SK-N-SH (cell line): ENCODE results near the gene TNFRSF19. TPM values are rescaled to one million over a fixed set of nuclear protein-coding genes. Genes with fewer than 3 reads are reported as not detected.

ENCODE experiments used
- CTCF ChIA-PET: fragments of 300-600, 350-600 bp; formaldehyde crosslinking; extraction: SDS; loops from one replicate; lab custom pipeline; 2021; lab: Yijun Ruan, JAX
- POLR2A ChIA-PET: fragments of 350-600 bp; sonication (Branson Sonifier 250); formaldehyde crosslinking; extraction: SDS; loops from one replicate; lab custom pipeline; 2020; ENCODE audit warnings: antibody characterized with exemption, inconsistent platforms; lab: Yijun Ruan, JAX
- DNase-seq: peaks from one replicate; pipeline ENCODE4 v3.0.0; 2012
- H2AFZ ChIP-seq: fragments of 200-600 bp; sonication (generic); 2 replicates; pipeline ENCODE4 v1.8.1; 2016; ENCODE audit warnings: antibody characterized with exemption, mild to moderate bottlenecking, low read depth
- H3F3A ChIP-seq: fragments of 200-600 bp; sonication (generic); replicated peaks from 2 replicates; pipeline ENCODE3; 2016; ENCODE audit warnings: antibody characterized with exemption, mild to moderate bottlenecking; ENCODE audit not compliant: insufficient read depth
- H3K27ac ChIP-seq, 2 experiments: fragments of 200-500 bp in 1 of 2; fragments of 200-600 bp in 1 of 2; sonication (Bioruptor generic) in 1 of 2; sonication (generic), shearing (Covaris generic) in 1 of 2; 2 replicates each; pipeline versions ENCODE4 v1.5.1 to v1.6.1; 2014 to 2016; ENCODE audit warnings: low read depth in 2 of 2, inconsistent platforms in 1 of 2, low read length in 1 of 2, mild to moderate bottlenecking in 1 of 2, mixed read lengths in 1 of 2
- H3K27me3 ChIP-seq: fragments of 200-600 bp; sonication (generic), shearing (Covaris generic); 2 replicates; pipeline ENCODE4 v1.6.1; 2016; ENCODE audit warnings: mixed run types; ENCODE audit not compliant: insufficient read depth
- H3K36me3 ChIP-seq, 2 experiments: fragments of 200-500 bp in 1 of 2; fragments of 200-600 bp in 1 of 2; sonication (Bioruptor generic) in 1 of 2; sonication (generic) in 1 of 2; replicated peaks in 1 of 2; 2 replicates each; pipeline versions ENCODE3 to v1.5.1; 2014 to 2016; ENCODE audit warnings: low read length in 1 of 2, mild to moderate bottlenecking in 1 of 2; ENCODE audit not compliant: insufficient read depth in 2 of 2, control insufficient read depth in 1 of 2
- H3K4me1 ChIP-seq, 2 experiments: fragments of 200-500 bp in 1 of 2; fragments of 200-600 bp in 1 of 2; sonication (Bioruptor generic) in 1 of 2; sonication (generic), shearing (Covaris generic) in 1 of 2; 2 replicates each; pipeline versions ENCODE4 v1.5.1 to v1.6.1; 2014 to 2016; ENCODE audit warnings: low read depth in 1 of 2, low read length in 1 of 2, mixed run types in 1 of 2; ENCODE audit not compliant: insufficient read depth in 2 of 2, control insufficient read depth in 1 of 2
- H3K4me2 ChIP-seq: fragments of 200-600 bp; sonication (generic), shearing (Covaris generic); 2 replicates; pipeline ENCODE4 v1.6.1; 2017; ENCODE audit warnings: mixed run types
- H3K4me3 ChIP-seq, 2 experiments: fragments of 200-500 bp in 1 of 2; fragments of 200-600 bp in 1 of 2; sonication (Bioruptor generic) in 1 of 2; sonication (generic), shearing (Covaris generic) in 1 of 2; 2 replicates each; pipeline versions ENCODE4 v1.5.1 to v1.8.1; 2014 to 2016; ENCODE audit warnings: low read depth in 2 of 2, inconsistent platforms in 1 of 2, low read length in 1 of 2, mild to moderate bottlenecking in 1 of 2, mixed read lengths in 1 of 2, moderate library complexity in 1 of 2
- H3K79me2 ChIP-seq: fragments of 200-600 bp; sonication (generic); 2 replicates; pipeline ENCODE4 v1.8.1; 2017; ENCODE audit warnings: mild to moderate bottlenecking; ENCODE audit not compliant: insufficient read depth
- H3K9ac ChIP-seq: fragments of 200-600 bp; sonication (generic); 2 replicates; pipeline ENCODE4 v1.6.1; 2017; ENCODE audit warnings: mixed run types
- H3K9me2 ChIP-seq: fragments of 200-600 bp; sonication (generic); 2 replicates; pipeline ENCODE4 v1.6.1; 2017; ENCODE audit warnings: mixed run types
- H3K9me3 ChIP-seq: fragments of 200-600 bp; sonication (generic); 2 replicates; pipeline ENCODE4 v1.6.1; 2017; ENCODE audit warnings: mixed run types, mild to moderate bottlenecking, moderate library complexity
- H4K20me1 ChIP-seq: fragments of 200-600 bp; sonication (generic); 2 replicates; pipeline ENCODE4 v1.6.1; 2017; ENCODE audit warnings: mild to moderate bottlenecking, mixed run types; ENCODE audit not compliant: insufficient read depth
- CHD2 ChIP-seq: fragments of 150-350 bp; IDR thresholded peaks from 2 replicates; pipeline ENCODE4 v1.6.1; 2018; ENCODE audit warnings: low read length; ENCODE audit not compliant: partially characterized antibody
- ELF1 ChIP-seq: IDR thresholded peaks from 2 replicates; pipeline ENCODE4 v1.4.0; 2012
- EP300 ChIP-seq, 2 experiments: IDR thresholded peaks; 2 replicates each; pipeline versions ENCODE4 v1.4.0 to v1.6.1; 2012; ENCODE audit warnings: borderline replicate concordance in 1 of 2, low read depth in 1 of 2, low read length in 1 of 2
- FOSL2 ChIP-seq: IDR thresholded peaks from 2 replicates; pipeline ENCODE4 v1.4.0; 2012; ENCODE audit warnings: low read depth, mild to moderate bottlenecking, moderate library complexity, borderline replicate concordance
- FOXJ3 ChIP-seq: sonication (generic); formaldehyde crosslinking; IDR thresholded peaks from 2 replicates; pipeline ENCODE4 v1.5.1; 2020; ENCODE audit warnings: mild to moderate bottlenecking, missing genetic modification reagents
- GABPA ChIP-seq: IDR thresholded peaks from 2 replicates; pipeline ENCODE4 v1.4.0; 2012; ENCODE audit warnings: low read depth, mild to moderate bottlenecking
- GATA2 ChIP-seq: sonication (generic); formaldehyde crosslinking; IDR thresholded peaks from 2 replicates; pipeline ENCODE4 v1.5.0; 2020; ENCODE audit warnings: mild to moderate bottlenecking, missing genetic modification reagents
- JUND ChIP-seq: IDR thresholded peaks from 2 replicates; pipeline ENCODE4 v1.4.0; 2012
- MXI1 ChIP-seq: IDR thresholded peaks from 2 replicates; pipeline ENCODE4 v1.6.1; 2012; ENCODE audit warnings: mild to moderate bottlenecking, low read depth, low read length, improper control_type of control experiment
- POLR2AphosphoS5 ChIP-seq: IDR thresholded peaks from 2 replicates; pipeline ENCODE4 v1.6.1; 2012; ENCODE audit warnings: low read depth, low read length
- RAD21 ChIP-seq: IDR thresholded peaks from 2 replicates; pipeline ENCODE4 v1.6.1; 2012; ENCODE audit warnings: mild to moderate bottlenecking, low read length
- RCOR1 ChIP-seq: fragments of 150-350 bp; IDR thresholded peaks from 2 replicates; pipeline ENCODE4 v1.6.1; 2017; ENCODE audit warnings: antibody characterized with exemption, low read length
- RFX5 ChIP-seq: IDR thresholded peaks from 2 replicates; pipeline ENCODE4 v1.6.1; 2012; ENCODE audit warnings: mild to moderate bottlenecking, improper control_type of control experiment, low read length
- RXRA ChIP-seq: IDR thresholded peaks from 2 replicates; pipeline ENCODE4 v1.4.0; 2012; ENCODE audit warnings: low read depth, mild to moderate bottlenecking, borderline replicate concordance
- SIN3A ChIP-seq: IDR thresholded peaks from 2 replicates; pipeline ENCODE4 v1.6.1; 2012; ENCODE audit warnings: low read depth, mild to moderate bottlenecking, low read length, moderate library complexity, borderline replicate concordance
- SMC3 ChIP-seq: IDR thresholded peaks from 2 replicates; pipeline ENCODE4 v1.6.1; 2012; ENCODE audit warnings: low read depth, low read length, improper control_type of control experiment
- TCF12 ChIP-seq: IDR thresholded peaks from 2 replicates; pipeline ENCODE4 v1.4.0; 2012
- TEAD4 ChIP-seq: IDR thresholded peaks from 2 replicates; pipeline ENCODE4 v1.4.0; 2012; ENCODE audit warnings: mild to moderate bottlenecking, borderline replicate concordance; ENCODE audit not compliant: insufficient read depth
- USF2 ChIP-seq: fragments of 150-350 bp; IDR thresholded peaks from 2 replicates; pipeline ENCODE4 v1.6.1; 2017; ENCODE audit warnings: antibody characterized with exemption, low read length, low read depth, borderline replicate concordance
- ZBTB33 ChIP-seq: IDR thresholded peaks from 2 replicates; pipeline ENCODE4 v1.4.0; 2012; ENCODE audit warnings: low read depth, borderline replicate concordance
- WGBS: methylation state at CpG from one replicate; pipeline ENCODE4 v1.1.6; 2017; ENCODE audit warnings: low lambda C conversion rate; 5-methylcytosine and 5-hydroxymethylcytosine counted together
- polyA plus RNA-seq, 3 experiments: library from polyadenylated mRNA; depleted of rRNA; stranded (reverse); fragments of >200 nt; gene quantifications; 2 replicates each; pipeline ENCODE4 v1.2.3, GENCODE V29; 2012
- TF ChIP-seq, protein P1 (sequence below): IDR thresholded peaks from 2 replicates; pipeline ENCODE4 v1.6.1; 2012; ENCODE audit warnings: mild to moderate bottlenecking, low read depth, low read length, moderate library complexity

Gene TNFRSF19
- polyA plus RNA-seq, 1 of the 3 experiments (the other 2 are of a cell fraction): 4.6 TPM

DNA sequence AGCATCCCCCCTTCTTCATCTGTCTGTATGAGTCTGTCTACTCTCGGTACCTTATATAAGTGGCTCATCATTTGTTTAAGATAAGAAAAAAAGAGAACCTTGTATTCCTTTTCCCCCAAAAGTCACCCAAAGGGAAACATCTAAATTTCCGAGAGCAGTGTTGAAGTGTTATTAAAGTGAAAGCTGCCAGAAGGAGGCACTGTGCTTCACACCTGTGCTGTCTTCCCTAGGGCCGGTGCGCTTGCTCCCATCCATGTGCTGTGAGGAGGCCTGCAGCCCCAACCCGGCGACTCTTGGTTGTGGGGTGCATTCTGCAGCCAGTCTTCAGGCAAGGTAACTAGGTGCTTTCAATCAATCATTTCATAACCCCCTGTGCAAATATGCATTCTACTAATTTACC, 97.5 kb downstream of the TNFRSF19 start:
- Histone ChIP-seq H3K4me1 (peaks cover 0 to 5% of the 10 kb centered on the region in 2 experiments; a peak in 2 of 4 replicates), H3K36me3 (peaks cover 0 to 7% of the 10 kb centered on the region in 2 experiments), H3K79me2 (no peaks in the 10 kb centered on the region), H4K20me1 (no peaks in the 10 kb centered on the region), H3F3A (peaks cover under 1% of the 10 kb centered on the region), H3K9me3 (no peaks in the 10 kb centered on the region), H3K9ac (no peak overlapping the region), H3K4me2 (no peak overlapping the region), H3K4me3 (no peak overlapping the region), H3K27ac (no peak overlapping the region), H3K27me3 (no peaks in the 10 kb centered on the region), H2AFZ (no peak overlapping the region), H3K9me2 (no peaks in the 10 kb centered on the region)
- ChIA-PET POLR2A (no interaction called here), CTCF (interaction anchor here (0.7 to 1.1 kb wide), 3 partner anchors 55 to 209 kb away, joined by 3 read pairs; no protein-coding TSS in a partner anchor)
- no peak for DNase-seq
- WGBS: 94% methylated on average over 6 of the region's 6 CpGs
- TF ChIP-seq EP300 (IDR thresholded peaks at IDR 0.05; ENCODE audit: borderline replicate concordance in 1 of 2, low read depth in 1 of 2, low read length in 1 of 2) (no peak), MXI1 (no peak), FOSL2 (no peak), JUND (no peak), GATA2 (CRISPR knock-in tag) (no peak), RAD21 (no peak), USF2 (no peak), GABPA (no peak), TCF12 (no peak), RXRA (no peak), RCOR1 (no peak), CHD2 (no peak), POLR2AphosphoS5 (no peak), FOXJ3 (no peak)

DNA sequence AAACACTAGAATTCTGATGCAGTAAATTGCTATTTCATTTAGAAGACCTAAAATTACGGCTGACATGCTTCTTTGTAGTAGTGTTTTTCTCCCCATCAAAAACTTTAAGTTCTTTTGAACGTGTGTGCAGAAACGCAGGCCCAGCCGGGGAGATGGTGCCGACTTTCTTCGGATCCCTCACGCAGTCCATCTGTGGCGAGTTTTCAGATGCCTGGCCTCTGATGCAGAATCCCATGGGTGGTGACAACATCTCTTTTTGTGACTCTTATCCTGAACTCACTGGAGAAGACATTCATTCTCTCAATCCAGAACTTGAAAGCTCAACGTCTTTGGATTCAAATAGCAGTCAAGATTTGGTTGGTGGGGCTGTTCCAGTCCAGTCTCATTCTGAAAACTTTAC, 98.3 kb downstream of the TNFRSF19 start:
- H3K4me1 ChIP-seq: peaks cover 0 to 5% of the 10 kb centered on the region in 2 experiments; a peak in 3 of 4 replicates
- no peak overlapping the region for H2AFZ ChIP-seq
- H4K20me1 ChIP-seq: no peaks in the 10 kb centered on the region
- H3K9me3 ChIP-seq: no peaks in the 10 kb centered on the region
- H3K27me3 ChIP-seq: no peaks in the 10 kb centered on the region
- H3F3A ChIP-seq: peaks cover 8% of the 10 kb centered on the region
- POLR2A ChIA-PET: no interaction called here
- DNase-seq: no peak
- no peak overlapping the region for H3K9ac ChIP-seq
- WGBS: 91% methylated on average over 9 of the region's 9 CpGs
- H3K27ac ChIP-seq: no peak overlapping the region
- H3K79me2 ChIP-seq: no peaks in the 10 kb centered on the region
- no peaks in the 10 kb centered on the region for H3K9me2 ChIP-seq
- CTCF ChIA-PET: interaction anchor here (0.9 to 1.3 kb wide), 2 partner anchors 9 to 19 kb away, joined by 3 to 5 read pairs; no protein-coding TSS in a partner anchor
- no peak overlapping the region for H3K4me3 ChIP-seq
- H3K4me2 ChIP-seq: no peak overlapping the region
- peaks cover 0 to 7% of the 10 kb centered on the region in 2 experiments for H3K36me3 ChIP-seq
- no peak for TF ChIP-seq FOSL2
- TF ChIP-seq MXI1: no peak
- no peak for TF ChIP-seq JUND
- TF ChIP-seq, protein P1, sequence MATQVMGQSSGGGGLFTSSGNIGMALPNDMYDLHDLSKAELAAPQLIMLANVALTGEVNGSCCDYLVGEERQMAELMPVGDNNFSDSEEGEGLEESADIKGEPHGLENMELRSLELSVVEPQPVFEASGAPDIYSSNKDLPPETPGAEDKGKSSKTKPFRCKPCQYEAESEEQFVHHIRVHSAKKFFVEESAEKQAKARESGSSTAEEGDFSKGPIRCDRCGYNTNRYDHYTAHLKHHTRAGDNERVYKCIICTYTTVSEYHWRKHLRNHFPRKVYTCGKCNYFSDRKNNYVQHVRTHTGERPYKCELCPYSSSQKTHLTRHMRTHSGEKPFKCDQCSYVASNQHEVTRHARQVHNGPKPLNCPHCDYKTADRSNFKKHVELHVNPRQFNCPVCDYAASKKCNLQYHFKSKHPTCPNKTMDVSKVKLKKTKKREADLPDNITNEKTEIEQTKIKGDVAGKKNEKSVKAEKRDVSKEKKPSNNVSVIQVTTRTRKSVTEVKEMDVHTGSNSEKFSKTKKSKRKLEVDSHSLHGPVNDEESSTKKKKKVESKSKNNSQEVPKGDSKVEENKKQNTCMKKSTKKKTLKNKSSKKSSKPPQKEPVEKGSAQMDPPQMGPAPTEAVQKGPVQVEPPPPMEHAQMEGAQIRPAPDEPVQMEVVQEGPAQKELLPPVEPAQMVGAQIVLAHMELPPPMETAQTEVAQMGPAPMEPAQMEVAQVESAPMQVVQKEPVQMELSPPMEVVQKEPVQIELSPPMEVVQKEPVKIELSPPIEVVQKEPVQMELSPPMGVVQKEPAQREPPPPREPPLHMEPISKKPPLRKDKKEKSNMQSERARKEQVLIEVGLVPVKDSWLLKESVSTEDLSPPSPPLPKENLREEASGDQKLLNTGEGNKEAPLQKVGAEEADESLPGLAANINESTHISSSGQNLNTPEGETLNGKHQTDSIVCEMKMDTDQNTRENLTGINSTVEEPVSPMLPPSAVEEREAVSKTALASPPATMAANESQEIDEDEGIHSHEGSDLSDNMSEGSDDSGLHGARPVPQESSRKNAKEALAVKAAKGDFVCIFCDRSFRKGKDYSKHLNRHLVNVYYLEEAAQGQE: no peak
- TF ChIP-seq USF2: no peak
- TF ChIP-seq ZBTB33: no peak
- no peak for TF ChIP-seq SMC3
- TF ChIP-seq RFX5: no peak
- TF ChIP-seq ELF1: no peak
- TF ChIP-seq POLR2AphosphoS5: no peak
- TF ChIP-seq RCOR1: no peak
- no peak for TF ChIP-seq TCF12
- no peak for TF ChIP-seq SIN3A
- no peak for TF ChIP-seq TEAD4
